ENCODE measurements around the gene PKLR. TPM values are rescaled to one million over a fixed set of nuclear protein-coding genes. Genes with fewer than 3 reads are reported as not detected.
A peak's percentile ranks its signal among the peaks of the same experiment; 100 is the strongest.
"Not testable (repeated sequence)": the region's sequence is repeated elsewhere in the genome, so short reads cannot be mapped to it uniquely, and the experiment has no call there.

The PKLR gene
- total RNA-seq (2014; rRNA removed; shearing (Covaris generic)) = 0.04 TPM in 1 of 2 replicates, not detected in the other

DNA sequence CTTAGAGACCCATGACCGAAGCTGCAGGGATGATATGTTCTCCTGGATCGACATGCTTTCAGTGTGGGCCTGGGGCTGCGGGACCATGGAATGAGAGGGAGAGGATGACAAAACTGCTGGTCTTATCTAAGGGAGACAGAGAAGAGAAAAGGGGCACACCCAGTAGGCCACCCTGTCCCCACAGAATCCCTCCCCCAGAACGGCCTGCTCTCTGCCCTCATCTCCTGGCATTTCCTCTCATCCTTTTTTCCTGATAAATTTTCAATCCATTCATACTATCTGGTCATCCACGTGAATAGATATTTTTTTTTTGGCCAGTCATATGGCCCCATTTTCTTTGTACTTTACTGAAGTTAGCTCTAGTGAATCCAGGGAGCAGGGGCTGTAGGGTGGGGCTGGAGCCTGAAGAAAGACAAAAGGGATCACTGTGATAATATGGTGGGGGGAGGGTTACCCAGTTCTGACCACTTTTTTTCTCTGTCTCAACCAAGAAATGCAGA, at the start of gene PKLR:
TSS of gene PKLR (minus strand) at position 97 of the 500 bp plus-strand sequence. CDS start at position 54, 43 bp downstream.
- Histone ChIP-seq H3K36me3 (no peaks in the 10 kb centered on the region), H3K4me3 (no peak within 1 kb of the TSS)

DNA sequence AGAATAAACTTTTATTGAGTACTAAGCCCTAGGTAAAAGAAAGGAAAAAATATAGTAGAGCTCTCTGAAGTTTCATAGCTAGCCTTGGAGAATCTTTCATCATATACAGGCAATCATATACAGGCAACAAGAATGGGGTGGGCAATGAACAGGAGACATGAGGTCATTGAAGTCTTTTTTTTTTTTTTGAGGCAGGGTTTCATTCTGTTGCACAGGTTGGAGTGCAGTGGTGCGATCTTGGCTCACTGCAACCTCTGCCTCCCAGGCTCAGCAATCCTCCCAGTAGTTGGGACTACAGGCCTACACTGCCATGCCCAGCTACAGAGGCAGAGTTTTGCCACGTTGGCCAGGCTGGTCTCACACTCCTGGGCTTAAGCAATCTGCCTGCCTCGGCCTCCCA, 41.6 kb upstream of the PKLR start:
- peaks cover 62% of the 10 kb centered on the region for H3K36me3 ChIP-seq
- no peak for DNase-seq
- H3K9me3 ChIP-seq (replicated peaks) = no peaks in the 10 kb centered on the region
- H3K4me3 ChIP-seq = no peak overlapping the region
- H3K27me3 ChIP-seq = no peaks in the 10 kb centered on the region
- no peaks in the 10 kb centered on the region for H3K4me1 ChIP-seq
- H3K27ac ChIP-seq = no peak overlapping the region

More for the DNA sequence above, at the start of gene PKLR:
- no peak for DNase-seq
- 0 out of 2 replicates have a peak, but pooled peaks cover 3% of the 10 kb centered on the region for H3K4me1 ChIP-seq
- H3K27me3 ChIP-seq = no peaks in the 10 kb centered on the region
- no peak within 1 kb of the TSS for H3K27ac ChIP-seq
- no peaks in the 10 kb centered on the region for H3K9me3 ChIP-seq (replicated peaks)

DNA sequence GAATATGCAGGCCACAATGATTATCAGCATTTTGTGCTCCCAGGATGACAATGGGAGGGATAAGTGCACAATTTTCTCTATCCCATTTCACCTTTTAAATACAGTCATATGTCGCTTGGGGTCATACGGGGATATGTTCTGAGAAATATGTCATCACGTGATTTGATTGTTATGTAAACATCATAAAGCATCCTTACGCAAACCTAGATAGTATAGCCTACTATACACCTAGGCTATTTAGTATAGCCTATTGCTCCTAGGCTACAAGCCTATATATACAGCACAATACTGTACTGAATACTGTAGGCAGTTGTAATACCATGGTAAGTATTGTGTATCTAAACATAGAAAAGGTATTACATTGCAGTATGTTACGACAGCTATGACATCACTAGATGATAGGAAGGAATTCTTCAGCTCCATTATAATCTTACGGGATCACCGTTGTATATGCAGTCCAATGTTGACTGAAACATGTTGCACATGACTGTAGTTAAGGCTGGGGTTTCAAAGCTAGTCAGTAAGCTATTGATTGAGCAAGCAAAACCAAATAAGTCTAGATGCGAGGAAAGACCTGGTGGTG, 38.4 kb upstream of the PKLR start:
- Histone ChIP-seq H3K27me3 (no peaks in the 10 kb centered on the region), H3K36me3 (peaks cover 53% of the 10 kb centered on the region)

DNA sequence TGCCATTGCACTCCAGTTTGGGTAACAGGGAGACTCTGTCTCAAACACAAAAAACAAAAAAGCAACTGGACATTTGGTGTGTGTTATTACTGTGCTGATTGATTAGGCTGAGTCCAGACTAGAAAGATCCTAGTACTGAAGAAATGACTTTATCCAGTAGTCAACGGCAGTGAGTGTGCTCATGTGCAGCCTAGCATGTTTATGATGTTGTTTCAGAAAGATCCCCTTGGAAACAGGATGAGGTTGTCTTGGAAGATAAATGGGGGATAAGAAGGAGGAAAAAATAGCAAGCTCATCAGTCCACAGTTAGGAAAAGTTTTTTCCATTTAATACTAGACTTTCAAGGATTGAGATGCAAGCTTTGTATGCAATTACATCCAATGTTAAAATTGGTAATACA, 33.7 kb upstream of the PKLR start:
- Histone ChIP-seq H3K27ac (no peak overlapping the region), H3K36me3 (peaks cover 35% of the 10 kb centered on the region), H3K4me3 (no peak overlapping the region), H3K27me3 (no peaks in the 10 kb centered on the region), H3K9me3 (replicated peaks) (no peaks in the 10 kb centered on the region), H3K4me1 (no peaks in the 10 kb centered on the region)
- no peak for DNase-seq

More for the DNA sequence above, 38.4 kb upstream of the PKLR start:
- Histone ChIP-seq H3K4me1 (no peaks in the 10 kb centered on the region), H3K9me3 (replicated peaks) (no peaks in the 10 kb centered on the region), H3K4me3 (no peak overlapping the region), H3K27ac (no peak overlapping the region)
- DNase-seq = no peak

DNA sequence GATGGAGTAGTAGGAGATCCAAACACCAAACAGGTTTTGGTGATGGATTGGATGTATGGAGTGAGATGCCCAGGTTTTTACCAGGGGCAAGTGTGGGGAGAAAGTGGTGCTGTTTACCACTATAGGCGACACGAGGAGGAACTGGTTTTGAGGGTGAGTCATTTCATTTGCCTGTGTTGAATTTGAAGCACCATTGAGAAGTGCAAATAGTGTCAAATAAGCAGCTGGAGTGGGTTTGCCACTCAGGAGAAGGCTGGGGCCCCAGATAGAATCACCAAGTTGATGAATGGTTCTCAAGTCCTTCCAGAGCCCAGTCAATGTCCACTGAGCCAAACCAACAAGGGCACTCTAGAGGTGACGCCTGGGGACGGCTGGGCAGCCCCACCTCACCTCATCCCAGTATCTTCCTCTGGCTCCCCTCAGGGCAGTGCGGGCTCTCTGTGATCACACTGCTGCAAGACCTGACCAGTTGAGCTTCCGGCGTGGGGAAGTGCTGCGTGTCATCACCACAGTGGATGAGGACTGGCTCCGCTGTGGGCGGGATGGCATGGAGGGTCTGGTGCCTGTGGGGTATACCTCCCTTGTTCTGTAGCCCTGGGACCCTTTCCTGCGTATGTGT, 28.9 kb upstream of the PKLR start:
- H3K9me3 ChIP-seq (replicated peaks) = no peaks in the 10 kb centered on the region
- no peaks in the 10 kb centered on the region for H3K27me3 ChIP-seq
- peaks cover 12% of the 10 kb centered on the region; the same call in 1 of the 2 replicates for H3K36me3 ChIP-seq
- no peaks in the 10 kb centered on the region for H3K4me1 ChIP-seq
- no peak for DNase-seq
- no peak overlapping the region for H3K4me3 ChIP-seq
- H3K27ac ChIP-seq = no peak overlapping the region

DNA sequence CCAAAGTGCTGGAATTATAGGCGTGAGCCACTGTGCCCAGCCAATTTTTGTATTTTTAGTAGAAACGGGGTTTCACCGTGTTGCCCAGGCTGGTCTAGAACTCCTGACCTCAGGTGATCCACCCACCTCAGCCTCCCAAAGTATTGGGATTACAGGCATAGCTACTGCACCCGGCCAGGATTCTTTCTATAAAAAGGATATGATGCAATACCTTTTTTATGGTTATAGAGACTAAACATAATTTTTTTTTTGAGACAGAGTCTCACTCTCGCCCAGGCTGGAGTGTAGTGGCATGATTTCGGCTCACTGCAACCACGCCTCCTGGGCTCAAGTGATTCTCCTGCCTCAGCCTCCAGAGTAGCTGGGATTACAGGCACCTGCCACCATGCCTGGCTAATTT, 27.6 kb upstream of the PKLR start:
- H3K27me3 ChIP-seq; DNase-seq; H3K27ac ChIP-seq; H3K9me3 ChIP-seq (replicated peaks); H3K4me3 ChIP-seq; H3K36me3 ChIP-seq; H3K4me1 ChIP-seq: not testable (repeated sequence)

DNA sequence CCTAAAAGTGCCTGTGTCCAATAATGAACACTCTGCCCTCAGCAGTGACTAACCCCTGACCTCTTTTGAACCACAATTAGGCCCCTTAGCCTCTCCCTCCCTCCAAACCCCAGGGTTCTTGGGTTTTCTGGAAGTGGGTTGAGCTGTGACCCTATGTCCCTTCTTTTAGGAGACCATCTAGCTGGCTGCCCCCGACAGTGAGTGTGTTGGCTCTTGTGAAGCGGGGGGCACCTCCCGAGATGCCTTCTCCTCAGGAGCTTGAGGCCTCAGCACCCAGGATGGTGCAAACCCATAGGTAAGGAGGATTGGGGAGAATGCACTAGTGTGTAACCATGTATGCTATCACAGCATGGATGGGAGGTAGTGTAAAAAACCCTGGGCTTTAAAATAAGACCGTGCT, 26.7 kb upstream of the PKLR start:
- no peak for DNase-seq
- H3K27me3 ChIP-seq = no peaks in the 10 kb centered on the region
- H3K4me3 ChIP-seq = no peak overlapping the region
- no peaks in the 10 kb centered on the region for H3K4me1 ChIP-seq
- no peak overlapping the region for H3K27ac ChIP-seq
- H3K9me3 ChIP-seq (replicated peaks) = no peaks in the 10 kb centered on the region
- no peaks in the 10 kb centered on the region; the same call in 1 of the 2 replicates for H3K36me3 ChIP-seq

DNA sequence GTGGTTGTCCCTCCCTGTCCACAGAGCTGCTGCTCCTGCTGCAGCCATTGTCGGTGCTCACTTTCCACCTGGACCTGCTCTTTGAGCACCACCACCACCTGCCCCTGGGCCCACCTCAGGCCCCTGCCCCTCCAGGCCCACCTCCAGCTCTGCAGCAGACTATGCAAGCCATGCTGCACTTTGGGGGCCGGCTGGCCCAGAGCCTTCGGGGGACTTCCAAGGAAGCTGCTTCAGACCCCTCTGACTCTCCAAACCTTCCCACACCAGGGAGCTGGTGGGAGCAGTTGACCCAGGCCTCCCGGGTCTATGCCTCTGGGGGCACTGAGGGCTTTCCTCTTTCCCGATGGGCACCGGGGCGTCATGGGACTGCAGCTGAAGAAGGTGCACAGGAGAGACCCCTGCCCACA, 25.4 kb upstream of the PKLR start:
- Histone ChIP-seq H3K36me3 (no peaks in the 10 kb centered on the region; the same call in 1 of the 2 replicates), H3K4me3 (no peak overlapping the region), H3K9me3 (replicated peaks) (no peaks in the 10 kb centered on the region), H3K4me1 (no peaks in the 10 kb centered on the region), H3K27me3 (no peaks in the 10 kb centered on the region), H3K27ac (no peak overlapping the region)
- no peak for DNase-seq

DNA sequence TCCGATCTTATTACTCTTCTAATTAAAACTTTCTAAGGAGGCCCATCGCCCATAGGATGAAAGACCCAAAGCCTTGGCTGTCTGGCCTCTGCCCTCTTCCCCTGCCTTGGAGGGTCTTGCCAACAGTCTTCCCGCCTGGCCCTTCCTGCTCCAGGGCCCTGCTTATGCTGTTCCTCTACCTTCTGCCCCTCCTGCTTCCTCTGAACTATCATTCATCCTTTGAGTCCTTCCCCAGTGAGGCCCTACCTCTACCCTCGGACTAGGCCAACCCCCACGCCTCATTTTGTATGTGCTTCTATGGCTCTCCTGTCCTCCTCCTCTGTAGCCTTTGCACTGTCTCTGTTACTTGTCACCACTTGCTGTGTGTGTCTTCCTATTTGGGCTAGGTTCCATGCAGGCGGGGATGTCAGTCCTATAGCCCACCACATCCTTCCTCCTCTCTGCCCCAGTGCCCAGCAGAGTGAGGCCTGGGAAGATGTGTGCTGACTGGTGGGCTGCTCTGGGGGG, 24.8 kb upstream of the PKLR start:
- H3K4me1 ChIP-seq = no peaks in the 10 kb centered on the region
- DNase-seq = no peak
- no peaks in the 10 kb centered on the region for H3K9me3 ChIP-seq (replicated peaks)
- no peaks in the 10 kb centered on the region; the same call in 1 of the 2 replicates for H3K36me3 ChIP-seq
- H3K27me3 ChIP-seq = no peaks in the 10 kb centered on the region
- H3K27ac ChIP-seq = no peak overlapping the region
- no peak overlapping the region for H3K4me3 ChIP-seq

DNA sequence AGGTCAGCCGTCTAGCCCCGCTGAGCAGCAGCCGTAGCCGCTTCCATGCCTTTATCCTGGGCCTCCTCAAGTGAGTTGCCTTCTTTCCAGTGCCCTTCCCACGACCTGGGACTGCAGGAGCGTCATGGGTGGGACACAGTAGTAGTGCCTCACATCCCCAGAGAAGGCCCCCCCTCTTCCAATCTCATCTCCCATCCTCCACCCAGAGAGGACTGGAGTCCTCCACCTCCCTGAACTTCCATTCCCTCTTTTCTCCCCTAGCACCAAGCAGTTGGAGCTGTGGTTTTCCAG, 24.3 kb upstream of the PKLR start:
- Histone ChIP-seq H3K4me3 (no peak overlapping the region), H3K9me3 (replicated peaks) (no peaks in the 10 kb centered on the region), H3K36me3 (no peaks in the 10 kb centered on the region; the same call in 1 of the 2 replicates), H3K4me1 (no peaks in the 10 kb centered on the region), H3K27me3 (no peaks in the 10 kb centered on the region), H3K27ac (no peak overlapping the region)
- no peak for DNase-seq

DNA sequence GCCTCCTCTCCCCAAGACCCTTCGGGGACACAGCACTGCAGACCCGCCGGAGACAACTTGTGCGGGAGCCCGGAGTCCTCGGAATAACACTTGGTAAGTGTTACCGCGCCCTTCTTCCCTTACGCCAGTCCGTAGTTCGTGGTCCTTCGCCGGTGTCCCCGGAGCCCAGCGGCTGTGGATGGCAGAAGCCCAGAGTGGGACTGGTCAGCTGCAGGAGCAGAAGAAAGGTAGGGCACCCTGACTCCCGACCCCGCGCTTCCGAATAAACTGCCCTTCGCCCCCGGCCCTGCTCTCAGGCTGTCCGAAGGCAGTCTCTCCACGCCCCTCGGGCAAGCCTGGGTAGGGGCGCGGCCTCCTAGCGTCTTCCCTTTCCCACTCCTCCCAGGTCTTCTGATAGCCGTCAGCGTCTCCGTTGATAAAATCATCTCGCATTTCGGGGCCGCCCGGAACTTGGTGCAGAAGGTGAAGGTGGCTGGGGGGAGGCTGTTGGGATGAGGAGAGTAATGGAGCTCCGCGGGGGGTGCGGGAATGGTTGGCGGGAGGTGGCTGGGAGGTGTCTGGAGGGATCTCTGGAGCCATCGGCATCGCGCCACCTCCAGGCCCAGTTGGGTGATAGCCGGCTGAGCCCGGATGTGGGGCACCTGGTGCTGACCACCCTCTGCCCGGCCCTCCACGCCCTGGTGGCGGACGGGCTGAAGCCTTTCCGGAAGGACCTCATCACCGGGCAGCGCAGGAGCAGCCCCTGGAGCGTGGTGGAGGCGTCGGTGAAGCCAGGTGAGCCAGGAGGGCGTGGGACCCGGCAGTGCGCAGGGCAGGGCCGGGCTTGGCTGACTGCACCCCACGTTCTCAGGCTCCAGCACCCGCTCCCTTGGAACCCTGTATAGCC, 23.7 kb upstream of the PKLR start:
- Histone ChIP-seq H3K4me1 (no peaks in the 10 kb centered on the region), H3K36me3 (no peaks in the 10 kb centered on the region; the same call in 1 of the 2 replicates), H3K9me3 (replicated peaks) (no peaks in the 10 kb centered on the region), H3K4me3 (peak overlapping the region; percentile 76), H3K27me3 (no peaks in the 10 kb centered on the region), H3K27ac (peak overlapping the region; percentile 11)
- DNase-seq = peak in 1 of 2 experiments; percentile 37

DNA sequence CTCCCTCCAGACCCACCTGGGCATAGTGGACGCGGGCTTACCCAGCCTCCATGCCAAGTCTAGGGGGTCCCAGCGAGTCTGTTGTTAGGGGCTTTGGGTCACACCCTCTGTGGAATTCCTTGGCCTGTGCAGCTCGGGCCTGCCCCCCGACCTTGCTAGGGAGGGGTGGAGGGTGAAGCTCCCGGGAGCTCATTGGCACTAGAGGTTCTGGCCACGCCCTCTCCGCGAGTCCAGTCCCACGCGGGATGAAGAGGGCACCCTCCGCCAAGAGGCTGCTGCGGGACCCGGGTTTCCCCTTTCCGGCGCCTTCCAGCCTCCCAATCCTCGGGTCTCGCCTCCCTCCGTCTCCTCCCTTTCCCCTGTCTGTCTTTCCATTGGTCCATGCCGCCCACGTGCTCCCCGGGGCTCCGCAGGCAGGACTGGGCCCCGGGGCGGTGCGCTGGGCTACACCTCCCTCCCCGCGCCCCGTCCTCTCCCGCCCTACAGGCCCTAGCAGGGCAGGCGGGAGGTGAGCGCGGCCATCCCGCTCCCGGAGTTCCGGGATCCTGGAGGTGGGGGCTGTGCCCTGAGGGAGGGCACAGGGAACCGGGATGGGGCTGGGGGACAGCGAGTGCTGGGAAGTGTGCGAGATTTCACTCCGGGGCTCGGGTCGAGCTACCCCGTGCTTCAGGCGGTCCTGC, 22.9 kb upstream of the PKLR start:
- no peaks in the 10 kb centered on the region for H3K36me3 ChIP-seq
- DNase-seq = peak; percentile 96

DNA sequence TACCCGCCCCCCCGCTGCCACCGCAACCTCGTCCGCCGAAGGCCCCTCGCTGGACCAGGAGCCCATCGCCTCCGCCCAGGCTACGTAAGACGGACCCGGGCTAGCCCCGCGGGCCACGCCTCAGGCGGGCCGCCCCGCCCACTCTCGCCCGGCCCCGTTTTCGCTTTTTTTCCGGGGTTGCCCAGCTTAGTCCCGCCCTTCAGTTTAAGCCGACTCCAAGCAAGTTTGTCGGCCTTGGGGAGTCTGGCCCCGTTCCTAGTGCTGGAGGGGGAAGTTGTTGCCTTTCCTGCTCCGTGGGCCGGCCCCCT, 22.4 kb upstream of the PKLR start:
- no peaks in the 10 kb centered on the region for H3K4me1 ChIP-seq
- H3K4me3 ChIP-seq = peak overlapping the region; percentile 76
- DNase-seq = peak; percentile 78 to 86
- H3K27me3 ChIP-seq = no peaks in the 10 kb centered on the region
- H3K27ac ChIP-seq = peak overlapping the region; percentile 57
- no peaks in the 10 kb centered on the region for H3K9me3 ChIP-seq (replicated peaks)
- no peaks in the 10 kb centered on the region for H3K36me3 ChIP-seq

More for the DNA sequence above, 22.9 kb upstream of the PKLR start:
- H3K4me1 ChIP-seq = no peaks in the 10 kb centered on the region
- H3K4me3 ChIP-seq = peak overlapping the region; percentile 76
- no peaks in the 10 kb centered on the region for H3K27me3 ChIP-seq
- no peaks in the 10 kb centered on the region for H3K9me3 ChIP-seq (replicated peaks)
- H3K27ac ChIP-seq = peak overlapping the region; percentile 57

DNA sequence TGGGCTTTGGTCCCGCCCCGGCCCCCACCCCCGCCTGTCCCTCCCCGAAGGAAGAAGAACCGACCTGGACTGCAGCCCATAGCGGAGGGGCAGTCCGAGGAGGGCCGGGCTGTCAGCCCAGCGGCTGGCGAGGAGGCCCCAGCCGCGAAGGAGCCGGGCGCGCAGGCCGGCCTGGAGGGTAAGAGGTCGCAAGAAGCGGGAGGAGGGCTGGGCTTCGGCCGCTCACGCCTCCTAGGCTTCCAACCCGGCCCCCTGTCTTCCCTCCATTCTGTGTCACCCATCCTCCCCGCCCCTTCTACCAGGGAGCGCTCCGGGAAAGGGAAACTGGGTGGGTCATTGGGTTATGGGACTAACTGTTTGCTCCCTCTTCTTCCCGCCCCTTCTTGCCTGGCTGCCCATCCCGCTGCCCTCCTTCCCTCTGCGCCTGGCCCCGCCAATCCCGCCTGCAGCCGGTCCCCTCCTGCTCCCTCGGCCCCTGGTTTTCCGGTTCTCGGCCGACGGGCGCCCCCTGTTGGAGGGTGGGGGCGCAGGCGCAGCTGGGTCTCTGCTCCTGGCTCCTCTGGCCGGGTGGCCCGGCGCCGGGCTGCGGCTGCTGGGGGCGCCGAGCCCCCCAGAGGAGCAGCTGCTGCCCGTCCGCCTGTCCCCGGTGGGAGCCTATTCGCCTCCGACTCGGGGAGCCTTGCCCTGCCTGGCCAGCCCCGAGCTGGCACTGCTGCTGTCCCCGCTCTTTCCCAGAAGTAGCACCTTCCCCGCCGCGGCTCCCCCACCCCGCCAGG, 21.9 kb upstream of the PKLR start:
- Histone ChIP-seq H3K36me3 (no peaks in the 10 kb centered on the region), H3K27ac (peak overlapping the region; percentile 57; the same call in 1 of the 2 replicates), H3K4me1 (no peaks in the 10 kb centered on the region), H3K27me3 (no peaks in the 10 kb centered on the region), H3K4me3 (peak overlapping the region; percentile 76), H3K9me3 (replicated peaks) (no peaks in the 10 kb centered on the region)
- peak; percentile 96 for DNase-seq
